Gastrocnemius medialis (tissue), 4 donors: Measurements from ENCODE around the gene HTR1D. TPM values are rescaled to one million over a fixed set of nuclear protein-coding genes. Genes with fewer than 3 reads are reported as not detected.

Experiments
- ATAC-seq, 2 donors: fragments of 150-250 bp; one replicate each; pipeline ENCODE4 v1.9.1; 2016
- DNase-seq, 2 donors: peaks; one replicate each; pipeline ENCODE4 v3.0.0-alpha.2; 2019
- H3K27ac ChIP-seq, 4 donors: fragments of 200-600 bp; sonication (generic); 1 replicate in 1 of 4; 2 replicates in 3 of 4; pipeline ENCODE4 v1.5.1; 2016 to 2018; ENCODE audit warnings: mild to moderate bottlenecking in 2 of 4, moderate library complexity in 1 of 4
- H3K27me3 ChIP-seq, 3 donors: fragments of 200-600 bp; sonication (generic) in 2 of 3; 1 replicate in 1 of 3; 2 replicates in 2 of 3; pipeline versions ENCODE4 v1.5.1 to v1.6.0; 2016 to 2019; ENCODE audit warnings: mild to moderate bottlenecking in 1 of 3, moderate library complexity in 1 of 3
- H3K36me3 ChIP-seq, 2 donors: fragments of 200-600 bp; sonication (generic) in 1 of 2; one replicate each; pipeline ENCODE4 v1.5.1; 2017 to 2018
- H3K4me1 ChIP-seq, 2 donors: fragments of 200-600 bp; sonication (generic) in 1 of 2; one replicate each; pipeline ENCODE4 v1.5.1; 2016 to 2017; ENCODE audit warnings: mild to moderate bottlenecking in 2 of 2
- H3K4me3 ChIP-seq, 4 donors: fragments of 200-600 bp; sonication (generic) in 3 of 4; 1 replicate in 1 of 4; 2 replicates in 3 of 4; pipeline ENCODE4 v1.5.1; 2016 to 2019; ENCODE audit warnings: mild to moderate bottlenecking in 2 of 4
- H3K9me3 ChIP-seq, 3 donors: fragments of 200-600 bp; sonication (generic) in 2 of 3; 1 replicate in 1 of 3; 2 replicates in 2 of 3; pipeline ENCODE4 v1.5.1; 2016 to 2019
- CTCF ChIP-seq, 5 experiments: fragments of 450-650 bp in 3 of 5; fragments of 200-600 bp in 2 of 5; sonication (generic) in 2 of 5; IDR thresholded peaks in 4 of 5; conservative IDR thresholded peaks in 1 of 5; 1 replicate in 4 of 5; 2 replicates in 1 of 5; pipeline ENCODE4 v1.5.1; 2016 to 2019; ENCODE audit warnings: antibody characterized with exemption in 5 of 5, mild to moderate bottlenecking in 3 of 5, moderate library complexity in 3 of 5
- POLR2A ChIP-seq, 2 donors: fragments of 450-650 bp; IDR thresholded peaks; one replicate each; pipeline ENCODE4 v1.6.1; 2017; ENCODE audit warnings: antibody characterized with exemption in 2 of 2, mild to moderate bottlenecking in 2 of 2, moderate library complexity in 2 of 2
- in situ Hi-C, 4 donors: fragments of 200-750 bp; cut with MboI; loops; one replicate each; pipeline versions ENCODE4 v1.15.0 to v1.8.0; 2017; ENCODE audit warnings: low sequenced_read_pairs in 4 of 4
- intact Hi-C: fragments of 100-400 bp; cut with DNase I; formaldehyde crosslinking; loops from one replicate; pipeline ENCODE4 v1.15.1; 2023; ENCODE audit warnings: low total_unique reads
- total RNA-seq, 4 donors: library from RNA; depleted of rRNA; stranded (reverse); fragments of >200 nt; gene quantifications; one replicate each; pipeline versions ENCODE4 v1.1.0 to v1.2.3, GENCODE V29; 2016

The HTR1D gene
- total RNA-seq, 4 donors from 2014 or later: not detected

GRCh38 chr1:23150742-23151141 lies 66.6 kb downstream of the HTR1D start:
- in situ Hi-C loops: no loop called here
- TF ChIP-seq POLR2A (IDR thresholded peaks at IDR 0.05) (no peak), CTCF (IDR thresholded peaks at IDR 0.05 in 4 of 5, conservative IDR thresholded peaks at IDR 0.05 in 1 of 5) (no peak)
- Histone ChIP-seq H3K9me3 (no peaks in the 10 kb centered on the region), H3K27me3 (no peaks in the 10 kb centered on the region), H3K4me3 (no peak overlapping the region), H3K4me1 (peaks cover 0 to 5% of the 10 kb centered on the region in 2 donors), H3K36me3 (no peaks in the 10 kb centered on the region), H3K27ac (no peak overlapping the region)
- DNase-seq (no peak), ATAC-seq (no peak)
- intact Hi-C loops: no loop called here

- Histone ChIP-seq H3K4me3 (no peak overlapping the region), H3K27ac (no peak overlapping the region), H3K27me3 (no peaks in the 10 kb centered on the region), H3K36me3 (no peaks in the 10 kb centered on the region), H3K9me3 (no peaks in the 10 kb centered on the region), H3K4me1 (peaks cover 0 to 5% of the 10 kb centered on the region in 2 donors)
- no peak for TF ChIP-seq POLR2A (IDR thresholded peaks at IDR 0.05)
- no peak for TF ChIP-seq CTCF (IDR thresholded peaks at IDR 0.05 in 4 of 5, conservative IDR thresholded peaks at IDR 0.05 in 1 of 5)
- ATAC-seq (no peak), DNase-seq (no peak)
- intact Hi-C loops: no loop called here
- in situ Hi-C loops: no loop called here
Measured at GRCh38 chr1:23150125-23150524, 67.2 kb downstream of the HTR1D start.

- ATAC-seq (no peak), DNase-seq (no peak)
- Histone ChIP-seq H3K27ac (no peak overlapping the region), H3K4me1 (peaks cover 0 to 5% of the 10 kb centered on the region in 2 donors), H3K4me3 (no peak overlapping the region), H3K9me3 (no peaks in the 10 kb centered on the region), H3K27me3 (no peaks in the 10 kb centered on the region), H3K36me3 (no peaks in the 10 kb centered on the region)
- intact Hi-C loops (no loop called here), in situ Hi-C loops (no loop called here)
- TF ChIP-seq POLR2A (IDR thresholded peaks at IDR 0.05) (no peak), CTCF (IDR thresholded peaks at IDR 0.05 in 4 of 5, conservative IDR thresholded peaks at IDR 0.05 in 1 of 5) (no peak)
Measured at GRCh38 chr1:23149114-23149513, 68.2 kb downstream of the HTR1D start.

- no peaks in the 10 kb centered on the region for H3K36me3 ChIP-seq
- H3K4me1 ChIP-seq: peaks cover 0 to 5% of the 10 kb centered on the region in 2 donors
- in situ Hi-C loops (no loop called here), intact Hi-C loops (no loop called here)
- DNase-seq (no peak), ATAC-seq (no peak)
- no peaks in the 10 kb centered on the region for H3K9me3 ChIP-seq
- TF ChIP-seq CTCF (IDR thresholded peaks at IDR 0.05 in 4 of 5, conservative IDR thresholded peaks at IDR 0.05 in 1 of 5): no peak
- no peak for TF ChIP-seq POLR2A (IDR thresholded peaks at IDR 0.05)
- H3K4me3 ChIP-seq: no peak overlapping the region
- H3K27me3 ChIP-seq: no peaks in the 10 kb centered on the region
- no peak overlapping the region for H3K27ac ChIP-seq
Measured at GRCh38 chr1:23148084-23148483, 69.2 kb downstream of the HTR1D start.

Other genes with a start within 250 kb of the HTR1D start
- not detected for gene LACTBL1, start 244.6 kb downstream of the HTR1D start, total RNA-seq
- gene TEX46, start 201.7 kb downstream of the HTR1D start, total RNA-seq: not detected
- gene KDM1A, start 198.0 kb downstream of the HTR1D start, total RNA-seq: 10 to 100 TPM; 46.0 to 76.2 (median 58.7) TPM
- 1 to 10 TPM; 4.1 to 5.4 (median 4.9) TPM for gene LUZP1, start 48.6 kb downstream of the HTR1D start, total RNA-seq
- gene HNRNPR, start 126.8 kb upstream of the HTR1D start, total RNA-seq: 10 to 100 TPM; 36.5 to 56.3 (median 44.5) TPM
- 1 to 10 TPM; 6.0 to 7.1 (median 6.8) TPM for gene ZNF436, start 152.3 kb upstream of the HTR1D start, total RNA-seq
- gene TCEA3, start 207.2 kb upstream of the HTR1D start, total RNA-seq: 100 to 1,000 TPM; 128 to 242 (median 179) TPM